ENCODE measurements around the gene CYYR1. TPM values are rescaled to one million over a fixed set of nuclear protein-coding genes. Genes with fewer than 3 reads are reported as not detected.

CYYR1 gene
- total RNA-seq, 1 experiment from 2014 or later: 13.6 TPM

GRCh38 chr21:26565111-26565510 is 8.0 kb downstream of the CYYR1 start:
- Mint-ChIP-seq H3K9me3 (0 out of 5 replicates have a peak, but pooled peaks cover 0 to 2% of the 10 kb centered on the region in 2 experiments), H3K4me3 (no peak overlapping the region), H3K36me3 (ENCODE audit: insufficient read depth in 1 of 3, low read depth in 3 of 3) (peaks cover 17 to 28% (median 21%) of the 10 kb centered on the region in 3 experiments), H3K27ac (no peak overlapping the region), H3K4me1 (peaks cover 1 to 7% of the 10 kb centered on the region in 2 experiments), H3K27me3 (ENCODE audit: low read depth) (no peaks in the 10 kb centered on the region)
- Histone ChIP-seq H2AK5ac (ENCODE audit: insufficient read length, low read length) (no peak overlapping the region), H3K4me2 (ENCODE audit: insufficient read depth, insufficient read length, low read length) (no peak overlapping the region), H3T11ph (ENCODE audit: low read length) (no peak overlapping the region), H3K79me2 (ENCODE audit: insufficient read depth, low read length) (peaks cover 9% of the 10 kb centered on the region), H3K27ac (ENCODE audit: insufficient read length, low read depth, low read length) (no peak overlapping the region), H2BK15ac (ENCODE audit: low read depth, low read length) (no peak overlapping the region), H3K14ac (ENCODE audit: insufficient read depth, low read length) (no peak overlapping the region), H4K20me1 (ENCODE audit: control insufficient read depth, insufficient read depth, insufficient read length) (no peaks in the 10 kb centered on the region), H3K4ac (ENCODE audit: low read depth, low read length) (no peak overlapping the region), H4K8ac (replicated peaks; ENCODE audit: insufficient read length, low read depth, low read length) (no peak overlapping the region), H3K23me2 (ENCODE audit: insufficient read length, low read depth, low read length, poor library complexity, severe bottlenecking) (no peaks in the 10 kb centered on the region), H2BK20ac (ENCODE audit: low read depth, low read length, poor library complexity, severe bottlenecking) (no peak overlapping the region), H2BK12ac (ENCODE audit: insufficient read length, low read depth, low read length) (no peak overlapping the region), H2AFZ (ENCODE audit: low read length) (no peak overlapping the region), H3K9ac (ENCODE audit: extremely low read depth, insufficient read length, low read length) (no peak overlapping the region), H2BK120ac (ENCODE audit: low read depth, low read length, poor library complexity, severe bottlenecking) (no peak overlapping the region), H4K91ac (ENCODE audit: insufficient read length, low read depth, low read length) (no peak overlapping the region), H3K23ac (ENCODE audit: insufficient read length, low read depth, low read length) (no peak overlapping the region), H3K79me1 (ENCODE audit: insufficient read depth, low read depth, low read length, poor library complexity, severe bottlenecking) (no peaks in the 10 kb centered on the region), H4K5ac (ENCODE audit: insufficient read length, low read depth, low read length) (no peak overlapping the region), H3K18ac (ENCODE audit: insufficient read length, low read depth, low read length) (no peak overlapping the region), H3K4me1 (ENCODE audit: insufficient read depth, low read length) (no peaks in the 10 kb centered on the region), H3K9me3 (ENCODE audit: control insufficient read depth, low read depth, low read length) (no peaks in the 10 kb centered on the region), H2BK5ac (ENCODE audit: insufficient read length, low read length) (no peak overlapping the region), H3K27me3 (ENCODE audit: insufficient read depth, low read length) (no peaks in the 10 kb centered on the region), H3K56ac (ENCODE audit: insufficient read length, low read depth, low read length) (no peak overlapping the region)
- no CpG with 5 or more reads among the region's 6 CpGs for WGBS (ENCODE audit: extremely low coverage, insufficient read length, low lambda C conversion rate)
- no peak for TF ChIP-seq CTCF (conservative IDR thresholded peaks at IDR 0.05)
- no peak for DNase-seq
